IPS DF 19.7 (cell line): ENCODE measurements around the gene RABGEF1.
"Not testable (repeated sequence)": the region's sequence is repeated elsewhere in the genome, so short reads cannot be mapped to it uniquely, and the experiment has no call there.

ENCODE experiments used
- DNase-seq: peaks from one replicate; pipeline ENCODE4 v3.0.0-alpha.2; 2013; ENCODE audit warnings: low read depth, low spot score

Gene RABGEF1

GRCh38 chr7:66735154-66735553, 5.4 kb upstream of the RABGEF1 start:
- no peak for DNase-seq

GRCh38 chr7:66735850-66736249, 4.7 kb upstream of the RABGEF1 start:
- no peak for DNase-seq

DNA sequence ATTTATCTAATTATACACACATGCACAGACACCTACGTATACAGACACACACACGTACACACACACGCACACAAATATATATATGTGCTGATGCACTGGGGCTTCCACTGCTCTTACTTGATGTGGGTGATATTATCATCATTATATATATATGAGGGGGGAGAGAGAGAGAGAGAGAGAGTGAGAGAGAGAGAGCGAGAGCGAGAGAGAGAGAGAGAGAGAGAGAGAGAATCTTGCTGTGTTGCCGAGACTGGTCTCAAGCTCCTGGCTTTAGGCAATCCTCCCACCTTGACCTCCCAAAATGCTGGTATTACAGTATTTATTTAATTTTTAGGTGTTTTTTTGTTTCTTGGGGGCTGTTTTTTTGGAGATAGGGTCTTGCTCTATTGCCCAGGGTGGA, 3.6 kb upstream of the RABGEF1 start:
- no peak for DNase-seq

DNA sequence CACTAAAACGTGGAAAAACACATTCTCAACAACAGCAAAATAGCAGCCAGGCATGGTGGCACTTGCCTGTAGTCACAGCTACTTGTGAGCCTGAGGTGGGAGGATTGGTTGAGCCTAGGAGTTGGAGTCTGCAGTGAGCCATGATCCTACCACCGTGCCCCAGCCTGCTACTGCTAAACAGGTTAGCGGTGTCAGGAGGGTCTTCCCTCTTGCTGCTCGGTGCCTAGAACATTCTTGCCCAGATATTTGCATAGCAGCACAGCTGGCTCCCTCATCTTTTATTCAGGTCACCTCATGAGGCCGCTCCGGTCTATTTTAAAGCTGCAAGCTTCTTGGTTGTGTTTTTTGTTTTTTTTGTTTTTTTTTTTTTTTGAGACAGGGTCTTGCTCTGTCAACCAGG, 2.9 kb upstream of the RABGEF1 start:
- DNase-seq: no peak

DNA sequence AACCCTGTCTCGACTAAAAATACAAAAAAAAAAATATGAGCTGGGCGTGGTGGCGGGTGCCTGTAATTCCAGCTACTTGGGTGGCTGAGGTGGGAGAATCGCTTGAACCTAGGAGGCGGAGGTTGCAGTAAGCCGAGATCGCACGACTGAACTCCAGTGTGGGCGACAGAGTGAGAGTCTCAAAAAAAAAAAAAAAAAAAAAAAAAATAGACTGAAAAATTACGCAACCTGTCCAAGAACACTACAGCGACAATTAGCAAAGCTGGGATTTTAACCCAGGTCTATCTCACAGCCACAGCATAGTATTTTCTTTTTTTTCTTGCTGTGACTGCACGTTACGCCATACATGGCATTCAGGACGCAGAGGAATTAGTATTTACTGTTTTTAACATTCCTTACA, 1.1 kb upstream of the RABGEF1 start:
- no peak for DNase-seq

GRCh38 chr7:66739953-66740301, 606 bp upstream of the RABGEF1 start:
- no peak for DNase-seq

GRCh38 chr7:66740980-66741709, 612 bp downstream of the RABGEF1 start:
- DNase-seq: not testable (repeated sequence)

GRCh38 chr7:66741710-66742049, 1.1 kb downstream of the RABGEF1 start:
- no peak for DNase-seq

- not testable (repeated sequence) for DNase-seq
These were observed 1.8 kb downstream of the RABGEF1 start for GRCh38 chr7:66742298-66742697.

DNA sequence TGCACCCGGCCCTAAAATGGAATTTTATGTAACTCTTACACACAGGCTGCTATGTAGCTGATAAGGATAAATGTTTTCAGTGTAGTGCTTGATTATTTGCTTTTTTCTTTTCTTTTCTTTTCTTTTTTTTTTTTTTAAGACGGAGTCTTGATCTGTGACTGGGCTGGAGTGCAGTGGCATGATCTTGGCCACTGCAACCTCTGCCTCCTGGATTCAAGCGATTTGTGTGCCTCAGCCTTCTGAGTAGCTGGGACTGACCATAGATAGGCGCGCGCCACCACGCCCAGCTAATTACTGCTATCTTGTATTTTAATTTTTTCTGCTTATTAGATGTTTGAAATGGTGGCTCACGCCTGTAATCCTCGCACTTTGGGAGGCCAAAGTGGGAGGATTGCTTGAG, 3.4 kb downstream of the RABGEF1 start:
- no peak for DNase-seq

GRCh38 chr7:66747385-66747784, 6.9 kb downstream of the RABGEF1 start:
- no peak for DNase-seq

DNA sequence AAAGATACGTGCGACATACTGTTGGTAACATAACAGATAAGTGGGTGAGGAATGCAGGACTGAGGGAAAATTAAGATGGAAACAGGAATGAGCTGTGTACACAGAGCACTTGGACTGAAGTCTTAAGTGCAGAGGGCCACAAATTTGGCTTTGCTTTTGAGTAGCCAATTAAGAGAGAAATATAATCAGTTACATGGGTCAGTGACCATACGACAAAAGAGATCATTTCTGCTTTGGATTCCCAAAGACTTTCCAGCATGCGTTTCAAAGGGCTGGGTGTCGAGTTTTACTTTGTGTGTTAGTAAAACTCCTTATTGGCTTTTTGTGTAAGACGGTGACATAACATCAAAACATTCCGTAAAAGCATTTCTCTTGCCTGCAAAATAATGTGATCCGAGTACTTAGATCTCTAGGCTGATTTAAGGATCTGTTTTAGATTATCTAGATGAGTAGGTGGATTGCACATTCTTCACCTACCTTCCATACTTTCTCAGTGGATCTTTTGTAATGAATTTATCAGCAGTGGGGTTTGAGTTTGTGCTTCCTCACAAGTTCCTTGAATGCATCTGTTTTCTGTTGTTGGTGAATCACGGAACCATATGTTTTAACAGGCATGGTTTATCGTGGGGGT, 7.5 kb downstream of the RABGEF1 start:
- DNase-seq: no peak

- DNase-seq: no peak
These were observed 8.3 kb downstream of the RABGEF1 start for GRCh38 chr7:66748791-66749190.

GRCh38 chr7:66751945-66752344, 11.4 kb downstream of the RABGEF1 start:
- no peak for DNase-seq

DNA sequence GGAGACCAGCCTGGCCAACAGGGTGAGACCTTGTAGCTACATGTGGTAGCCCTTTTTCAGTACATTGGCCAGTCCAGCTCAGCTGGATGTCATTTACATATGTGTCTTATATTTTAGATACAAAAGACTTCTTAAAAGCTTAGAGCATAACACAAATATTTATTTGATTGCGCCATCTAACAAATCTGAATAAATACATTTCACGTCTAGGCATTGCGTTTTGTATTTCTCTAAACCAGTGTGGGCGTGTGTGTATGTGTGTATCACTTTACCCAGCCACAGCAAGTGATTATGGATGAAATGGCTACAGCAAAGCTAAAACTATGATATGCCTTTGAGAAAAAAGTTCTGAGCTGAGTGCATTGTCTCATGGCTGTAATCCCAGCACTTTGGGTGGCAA, 14.0 kb downstream of the RABGEF1 start:
- no peak for DNase-seq

GRCh38 chr7:66755059-66755458, 14.5 kb downstream of the RABGEF1 start:
- not testable (repeated sequence) for DNase-seq

- not testable (repeated sequence) for DNase-seq
These were observed 15.7 kb downstream of the RABGEF1 start for GRCh38 chr7:66756227-66756626.

- DNase-seq: no peak
These were observed 16.4 kb downstream of the RABGEF1 start for GRCh38 chr7:66756889-66757288.

DNA sequence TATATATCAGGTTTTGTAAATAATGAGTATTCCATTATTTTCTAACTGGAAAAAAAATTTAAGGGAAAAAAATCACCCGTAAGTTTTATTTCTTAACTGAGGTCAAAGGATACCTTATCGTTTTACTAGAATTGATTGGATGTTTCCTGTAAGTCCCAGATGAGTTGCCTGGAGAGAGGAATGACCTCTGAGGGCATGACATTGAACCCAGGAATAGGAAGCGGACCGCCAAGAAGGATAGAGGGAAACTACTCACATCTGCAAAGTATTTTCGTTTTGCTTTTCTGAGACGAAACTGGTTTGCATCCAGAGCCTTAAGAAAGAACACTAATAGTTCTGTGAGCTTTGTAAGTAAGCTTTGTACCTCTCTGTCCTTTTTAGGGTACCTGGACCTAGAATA, 17.4 kb downstream of the RABGEF1 start:
- no peak for DNase-seq

GRCh38 chr7:66758950-66759628, 18.6 kb downstream of the RABGEF1 start:
- DNase-seq: no peak

DNA sequence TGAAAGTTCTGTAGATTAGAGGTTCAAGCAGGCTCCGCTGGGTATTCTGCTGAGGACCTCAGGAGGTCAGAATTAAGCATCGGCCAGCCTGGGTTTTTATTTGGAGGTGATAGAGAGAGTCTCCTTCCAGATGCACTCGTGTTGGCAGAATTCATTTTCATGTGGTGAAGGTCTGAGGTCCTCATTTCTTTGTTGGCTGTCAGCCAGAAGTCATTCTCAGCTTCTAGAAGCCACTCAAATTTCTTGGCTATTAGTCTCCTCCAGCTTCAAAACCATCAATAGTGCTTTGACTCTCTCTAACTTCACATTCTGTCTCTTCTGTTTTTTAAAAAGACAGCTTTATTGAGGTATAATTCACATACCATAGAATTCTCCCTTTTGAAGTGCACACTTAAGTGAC, 22.6 kb downstream of the RABGEF1 start:
- not testable (repeated sequence) for DNase-seq

DNA sequence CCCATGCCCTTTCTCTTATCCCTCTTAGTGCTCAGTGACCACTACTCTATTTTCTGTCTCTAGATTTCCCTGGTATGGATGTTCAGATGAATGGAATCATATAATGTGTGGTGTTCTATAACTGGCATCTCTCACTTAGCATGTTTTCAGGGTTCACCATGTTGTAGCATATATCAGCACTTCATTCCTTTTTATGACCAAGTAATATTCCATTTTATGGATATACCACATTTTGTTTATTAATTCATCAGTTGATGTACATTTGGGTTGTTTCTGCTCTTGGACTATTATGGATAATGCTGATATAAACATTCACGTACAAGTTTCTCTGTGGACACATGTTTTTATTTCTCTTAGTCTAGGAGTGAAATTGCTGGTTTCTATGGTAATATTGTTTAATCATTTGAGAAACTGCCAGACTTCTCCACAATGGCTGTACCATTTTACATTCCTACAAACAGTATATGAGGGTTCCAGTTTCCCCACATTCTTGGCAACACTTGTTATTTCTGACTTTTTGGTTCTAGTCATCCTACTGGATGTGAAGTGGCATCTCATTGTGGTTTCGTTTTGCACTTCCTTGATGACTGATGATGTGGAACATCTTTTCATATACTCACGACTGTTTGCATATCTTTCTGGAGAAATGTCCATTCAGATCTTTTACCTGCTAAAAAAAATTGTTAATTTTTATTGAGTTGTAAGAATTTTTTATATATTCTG, 23.3 kb downstream of the RABGEF1 start:
- not testable (repeated sequence) for DNase-seq
